HG03060 (cell line): Measurements from ENCODE around the gene MSGN1.
A peak's percentile ranks its signal among the peaks of the same experiment; 100 is the strongest.
"Not testable (repeated sequence)": the region's sequence is repeated elsewhere in the genome, so short reads cannot be mapped to it uniquely, and the experiment has no call there.

ENCODE experiments used
- ATAC-seq: cut with Tn5 transposase; IDR thresholded peaks from one replicate; pipeline ENCODE4 v1.9.1; 2021; ENCODE audit warnings: low read depth, moderate number of reproducible peaks; ENCODE audit not compliant: unreplicated experiment

MSGN1 gene

DNA sequence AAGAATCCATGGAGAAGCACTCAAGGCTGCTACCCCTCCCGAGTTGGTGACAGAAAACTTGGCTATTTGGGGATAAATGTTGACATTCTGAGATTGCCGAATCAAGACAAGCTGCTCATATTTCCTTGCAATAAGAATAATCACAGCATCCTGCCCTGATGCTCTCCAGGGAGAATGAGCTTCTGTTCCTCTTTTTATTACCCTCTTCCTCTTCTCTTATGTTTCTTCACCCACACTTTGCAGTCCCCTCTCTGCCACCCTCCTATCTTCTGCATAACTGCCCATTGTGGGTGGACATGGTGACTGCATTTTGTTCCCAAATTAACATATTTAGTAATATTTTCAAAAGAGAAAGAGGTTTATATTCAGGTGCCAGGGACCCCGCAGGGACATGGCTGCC is 11.9 kb upstream of the MSGN1 start:
- ATAC-seq = peak; percentile 65

DNA sequence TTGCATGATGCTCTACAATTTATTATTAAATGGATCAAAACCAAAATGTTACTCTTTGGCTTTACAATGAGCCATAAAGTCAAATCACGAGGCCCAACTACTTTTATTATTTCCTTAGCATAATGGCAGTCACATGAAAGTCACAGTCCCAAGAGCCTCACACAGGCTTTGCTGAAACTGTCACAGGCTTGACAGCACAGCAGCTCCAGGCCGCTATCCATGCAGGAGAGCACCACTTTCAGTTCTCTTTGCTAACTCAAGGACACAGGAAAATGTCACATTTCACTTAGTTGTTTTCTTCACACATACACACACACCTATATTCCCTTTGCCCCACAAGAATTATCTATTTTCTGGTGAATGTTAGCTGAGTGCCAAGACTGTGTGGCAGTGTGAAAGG is 11.1 kb upstream of the MSGN1 start:
- no peak for ATAC-seq

GRCh38 chr2:17805717-17806363 is 10.4 kb upstream of the MSGN1 start:
- ATAC-seq = no peak

DNA sequence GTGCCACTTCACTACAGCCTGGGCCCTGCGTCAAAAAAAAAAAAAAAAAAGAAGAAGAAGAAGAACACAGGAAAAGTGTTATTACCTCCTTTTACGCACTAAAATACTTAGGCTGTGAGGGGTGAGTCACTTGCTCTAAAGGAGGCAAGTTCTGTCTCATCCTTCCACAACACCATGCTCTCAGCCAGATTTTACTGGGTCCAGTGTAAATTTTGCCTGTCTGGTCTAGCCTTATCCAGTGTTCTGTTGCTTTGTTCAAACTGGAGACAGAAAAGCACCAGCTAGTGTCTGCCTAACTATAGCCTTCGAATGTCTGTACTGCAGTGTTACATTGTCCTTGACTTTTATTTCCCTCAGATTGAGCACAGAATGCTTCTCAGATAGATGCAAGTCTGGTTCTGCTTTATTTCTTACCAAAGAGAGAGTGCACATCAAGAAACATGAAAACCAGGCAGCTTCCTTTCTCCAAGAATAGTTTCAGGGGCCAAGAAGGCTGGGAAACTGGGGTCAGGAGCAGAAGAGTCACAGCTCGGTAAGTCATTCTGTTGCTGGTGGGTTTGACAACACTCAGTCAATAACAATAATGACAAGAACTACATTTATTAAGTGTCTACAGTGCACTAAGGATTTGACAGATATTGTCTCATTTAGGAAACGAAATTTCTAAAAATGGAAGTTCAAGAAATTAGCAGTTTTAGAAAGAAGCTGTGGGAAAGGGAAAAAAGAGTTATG is 3.1 kb upstream of the MSGN1 start:
- ATAC-seq = peak; percentile 31

GRCh38 chr2:17813742-17814473 is 2.4 kb upstream of the MSGN1 start:
- peak; percentile 82 for ATAC-seq

DNA sequence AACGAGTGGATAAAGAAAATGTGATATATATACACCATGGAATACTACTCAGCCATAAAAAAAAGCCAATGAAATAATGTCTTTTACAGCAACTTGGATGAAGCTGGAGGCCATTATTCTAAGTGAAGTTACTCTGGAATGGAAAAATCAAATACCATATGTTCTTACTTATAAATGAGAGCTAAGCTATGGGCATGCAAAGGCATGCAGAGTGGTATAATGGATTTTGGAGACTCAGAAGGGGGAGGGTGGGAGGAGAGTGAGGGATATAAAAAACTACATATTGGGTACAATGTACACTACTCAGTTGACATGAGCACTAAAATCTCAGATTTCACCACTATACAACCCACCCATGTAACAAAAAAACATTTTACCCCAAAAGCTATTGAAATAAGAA is 1.7 kb upstream of the MSGN1 start:
- ATAC-seq = no peak

GRCh38 chr2:17815468-17816184 is 634 bp upstream of the MSGN1 start:
- no peak for ATAC-seq

- no peak for ATAC-seq
These were observed 2.1 kb downstream of the MSGN1 start for GRCh38 chr2:17818235-17818815.

- ATAC-seq = no peak
These were observed 4.8 kb downstream of the MSGN1 start for GRCh38 chr2:17821080-17821479.

DNA sequence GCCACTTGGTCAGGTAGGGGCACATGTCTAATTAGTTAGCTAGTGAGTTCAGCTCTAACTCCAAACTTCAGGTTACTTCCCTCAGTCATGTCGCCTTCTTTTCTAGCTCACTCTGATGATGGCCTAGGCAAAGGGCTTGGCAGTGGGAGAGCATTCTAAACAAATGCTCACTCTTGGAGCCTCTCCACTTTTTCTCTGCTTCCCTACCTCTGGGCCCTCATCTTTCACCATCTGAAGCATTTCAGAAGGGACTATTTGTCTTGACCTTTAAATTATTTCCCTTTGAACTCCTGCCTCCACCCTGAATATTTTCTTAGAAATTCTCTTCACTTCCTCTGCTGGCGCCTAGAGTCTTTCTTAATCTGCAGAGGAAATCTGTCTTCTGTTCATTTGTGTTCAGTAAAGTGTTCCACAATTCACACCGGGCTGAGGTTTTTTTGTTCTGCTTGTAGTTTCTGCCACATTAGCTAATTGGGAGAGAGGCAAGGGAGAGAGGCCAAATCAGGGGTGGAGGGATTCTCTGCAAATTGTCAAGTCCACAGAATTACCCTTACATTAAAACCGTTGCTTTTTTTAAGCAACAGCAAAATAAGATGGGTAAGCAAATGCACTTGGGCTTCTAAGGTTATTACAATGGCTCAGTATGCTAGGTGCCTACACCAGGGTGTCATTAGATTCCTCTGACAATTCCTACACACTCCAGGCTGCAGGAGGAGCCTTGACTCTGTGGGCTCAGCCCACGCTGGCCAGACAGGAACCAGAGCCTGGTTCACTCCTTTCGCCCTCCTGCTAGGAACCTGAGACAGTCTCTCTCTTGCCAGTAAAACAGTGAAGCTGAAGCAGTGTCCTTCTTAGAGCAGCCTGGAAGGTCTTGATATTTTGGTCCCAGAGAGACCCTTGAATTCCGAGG is 5.5 kb downstream of the MSGN1 start:
- ATAC-seq = peak; percentile 32

- peak; percentile 64 for ATAC-seq
These were observed 6.3 kb downstream of the MSGN1 start for GRCh38 chr2:17822445-17823117.

DNA sequence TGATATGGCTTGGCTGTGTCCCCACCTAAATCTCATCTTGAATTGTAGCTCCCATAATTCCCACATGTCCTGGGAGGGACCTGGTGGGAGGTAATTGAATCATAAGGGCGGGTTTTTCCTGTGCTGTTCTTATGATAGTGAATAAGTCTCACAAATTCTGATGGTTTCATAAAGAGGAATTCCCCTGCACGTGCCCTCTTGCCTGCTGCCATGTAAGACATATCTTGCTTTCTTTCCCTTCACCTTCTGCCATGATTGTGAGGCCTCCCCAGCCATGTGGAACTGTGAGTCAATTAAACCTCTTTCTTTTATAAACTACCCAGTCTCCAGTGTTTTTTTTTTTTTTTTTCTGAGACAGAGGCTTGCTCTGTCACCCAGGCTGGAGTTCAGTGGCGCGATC is 7.4 kb downstream of the MSGN1 start:
- ATAC-seq = not testable (repeated sequence)

GRCh38 chr2:17827316-17827715 is 11.1 kb downstream of the MSGN1 start:
- no peak for ATAC-seq

DNA sequence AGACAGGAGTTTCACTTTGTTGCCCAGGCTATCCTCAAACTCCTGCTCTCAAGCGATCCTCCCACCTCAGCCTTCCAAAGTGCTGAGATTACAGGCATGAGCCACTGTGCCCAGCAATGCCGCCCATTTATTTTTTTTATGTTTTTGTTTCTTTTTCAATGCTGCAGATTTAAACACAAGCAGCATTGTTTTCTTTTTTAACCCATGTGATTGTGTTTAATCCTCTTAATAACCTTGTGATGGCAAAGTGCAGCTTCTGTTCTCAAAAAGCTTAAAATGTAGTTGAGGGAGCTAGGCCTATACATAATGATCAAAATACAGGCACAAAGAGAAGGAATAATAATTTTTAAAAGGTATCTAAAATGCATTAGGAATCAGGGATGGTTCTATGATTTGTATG is 11.5 kb downstream of the MSGN1 start:
- no peak for ATAC-seq

DNA sequence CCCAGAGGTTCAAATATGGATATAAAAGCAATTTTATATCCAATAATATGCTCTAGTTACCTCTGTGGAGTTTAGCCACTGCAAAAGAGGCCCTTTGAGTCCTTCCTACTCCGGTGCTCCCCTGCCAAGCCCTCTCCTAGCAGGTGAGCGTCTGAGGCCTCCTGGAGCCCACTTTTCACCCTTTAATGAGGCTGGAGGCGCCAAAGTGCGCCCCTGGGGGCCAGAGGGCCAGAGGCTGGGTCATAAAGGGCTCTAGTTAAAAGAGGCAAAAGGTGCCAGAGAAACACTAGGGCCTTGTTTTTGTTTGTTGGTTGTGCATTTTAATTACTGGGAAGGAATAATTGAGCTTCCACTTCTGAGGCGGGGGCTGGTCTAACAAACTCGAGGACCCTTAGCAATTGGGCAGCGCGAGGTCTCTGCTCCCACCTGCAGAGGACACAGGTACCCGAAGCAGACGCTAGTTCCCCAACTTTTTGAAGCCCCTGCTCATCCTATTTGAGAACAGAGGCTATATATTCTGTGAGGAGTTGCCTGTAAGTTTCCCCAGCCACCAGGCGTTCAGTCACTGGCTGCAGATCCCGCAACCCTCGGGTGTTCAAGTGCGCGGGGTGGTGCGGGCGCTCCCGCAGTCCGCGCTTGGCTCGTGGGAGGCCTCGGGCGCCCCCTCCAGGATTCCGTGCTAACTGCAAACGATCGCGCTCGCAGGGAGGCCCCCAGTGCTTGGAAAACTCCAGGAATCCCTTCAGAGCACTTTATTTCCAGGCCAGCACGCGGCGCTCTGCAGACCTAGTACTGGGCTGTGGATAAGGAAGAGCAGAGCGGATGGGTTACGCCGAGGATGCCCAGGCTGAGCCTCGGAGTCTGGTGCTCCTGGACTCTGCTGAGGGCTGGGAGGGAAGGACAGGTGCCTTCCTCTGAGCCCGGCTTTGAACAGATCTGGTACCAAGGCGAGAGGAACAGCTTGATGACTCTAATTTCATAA is 14.1 kb downstream of the MSGN1 start:
- no peak for ATAC-seq

- ATAC-seq = no peak
These were observed 19.3 kb downstream of the MSGN1 start for GRCh38 chr2:17835516-17835915.

DNA sequence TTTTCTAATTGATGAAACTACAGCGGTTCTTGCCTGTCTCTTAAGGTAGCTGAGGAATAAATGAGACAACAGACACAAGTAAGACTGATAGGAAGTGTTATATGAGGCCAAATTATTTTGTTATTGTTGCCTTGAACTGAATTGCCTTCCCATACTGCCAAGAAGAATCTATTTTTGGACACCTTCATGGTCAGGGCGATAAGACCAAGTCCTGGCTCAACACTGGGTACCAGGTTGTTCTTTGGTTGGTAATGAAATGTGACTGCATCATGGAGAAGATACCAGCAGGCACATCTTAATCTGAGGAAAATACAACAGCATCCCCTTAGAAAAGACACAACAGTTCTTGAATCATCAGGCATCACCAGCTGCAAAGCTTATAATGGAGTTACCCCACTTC is 23.7 kb downstream of the MSGN1 start:
- ATAC-seq = no peak

DNA sequence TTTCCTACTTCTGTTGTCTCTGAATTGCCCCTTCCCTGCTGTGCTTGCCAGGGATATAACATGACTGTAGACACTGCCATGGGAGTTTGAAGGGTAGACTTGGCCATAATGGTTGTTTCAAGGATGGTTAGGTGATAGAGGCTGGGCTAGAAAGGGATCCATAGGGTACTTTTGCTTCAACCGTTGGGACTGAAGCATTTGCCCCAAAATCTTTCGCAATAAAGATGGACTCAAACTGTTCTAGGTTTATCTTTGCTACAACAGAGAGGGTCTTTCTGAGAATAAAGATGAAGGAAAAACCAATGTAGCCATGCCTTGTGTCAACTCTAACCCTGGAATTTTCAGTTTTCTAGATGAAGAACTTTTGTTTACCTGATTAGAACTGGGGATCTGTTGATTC is 27.2 kb downstream of the MSGN1 start:
- ATAC-seq = no peak
